Fibroblast of gingiva (primary cell): ENCODE measurements around the gene SH3BP1.

ENCODE experiments used
- DNase-seq: peaks from one replicate; pipeline ENCODE4 v3.0.0-alpha.2; 2011; ENCODE audit warnings: low read depth

SH3BP1 gene

DNA sequence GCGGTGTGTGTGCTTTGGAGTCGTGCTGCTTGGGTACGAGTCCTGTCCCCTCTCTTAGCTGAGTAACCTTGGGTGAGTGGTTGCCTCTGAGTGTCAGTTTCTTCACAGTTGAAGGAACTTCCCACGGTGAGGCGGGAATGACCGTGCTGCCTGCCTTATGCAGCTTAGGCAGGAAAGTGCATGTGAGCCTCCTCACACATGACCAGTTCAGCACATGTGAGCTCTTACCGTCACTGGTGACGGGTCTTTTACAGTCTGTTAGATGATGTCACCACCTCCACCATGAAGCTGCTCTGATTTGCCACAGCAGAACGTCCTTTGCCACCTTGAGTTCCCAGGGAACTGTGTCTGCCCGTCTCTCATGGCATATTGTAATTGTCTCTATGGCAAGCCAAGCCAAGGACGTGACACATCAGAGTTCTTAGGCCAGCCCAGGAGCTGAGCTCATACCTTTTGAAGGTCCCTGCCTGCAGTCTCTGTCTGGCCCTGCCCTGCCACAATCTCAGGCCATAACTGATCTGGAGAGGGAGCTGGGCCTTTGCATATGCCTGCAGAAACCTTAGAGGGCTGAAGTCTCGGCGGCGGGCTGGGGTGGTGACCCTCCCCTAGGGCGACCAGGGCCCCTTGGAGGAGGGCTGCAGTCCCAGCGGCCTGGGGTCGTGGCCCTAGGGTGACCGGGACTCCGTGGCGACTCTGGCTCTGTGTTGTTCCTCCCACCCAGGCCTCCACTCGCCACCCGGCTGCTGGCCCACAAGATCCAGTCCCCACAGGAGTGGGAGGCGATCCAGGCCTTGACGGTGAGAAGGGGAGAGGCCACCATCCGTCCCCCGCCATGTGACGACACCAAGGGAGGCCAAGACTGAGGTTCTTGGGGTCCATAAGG is 23.0 kb upstream of the SH3BP1 start:
- no peak for DNase-seq

DNA sequence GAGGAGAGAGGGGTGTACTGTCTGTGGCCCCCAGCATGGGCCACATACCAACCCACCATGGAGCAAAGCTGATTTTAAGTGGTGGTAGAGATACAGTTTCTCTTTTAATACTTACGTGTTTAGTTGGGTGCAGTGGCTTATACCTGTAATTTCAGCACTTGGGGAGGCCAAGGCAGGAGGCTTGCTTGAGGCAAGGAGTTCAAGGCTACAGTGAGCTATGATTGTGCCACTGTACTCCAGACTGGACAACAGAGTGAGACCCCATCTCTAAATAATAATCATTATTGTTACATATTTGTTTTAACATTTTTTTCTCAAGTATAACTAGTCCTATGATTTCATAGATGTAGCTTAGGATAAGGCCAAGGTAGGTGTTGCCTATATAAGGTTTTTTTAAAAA is 22.0 kb upstream of the SH3BP1 start:
- no peak for DNase-seq

DNA sequence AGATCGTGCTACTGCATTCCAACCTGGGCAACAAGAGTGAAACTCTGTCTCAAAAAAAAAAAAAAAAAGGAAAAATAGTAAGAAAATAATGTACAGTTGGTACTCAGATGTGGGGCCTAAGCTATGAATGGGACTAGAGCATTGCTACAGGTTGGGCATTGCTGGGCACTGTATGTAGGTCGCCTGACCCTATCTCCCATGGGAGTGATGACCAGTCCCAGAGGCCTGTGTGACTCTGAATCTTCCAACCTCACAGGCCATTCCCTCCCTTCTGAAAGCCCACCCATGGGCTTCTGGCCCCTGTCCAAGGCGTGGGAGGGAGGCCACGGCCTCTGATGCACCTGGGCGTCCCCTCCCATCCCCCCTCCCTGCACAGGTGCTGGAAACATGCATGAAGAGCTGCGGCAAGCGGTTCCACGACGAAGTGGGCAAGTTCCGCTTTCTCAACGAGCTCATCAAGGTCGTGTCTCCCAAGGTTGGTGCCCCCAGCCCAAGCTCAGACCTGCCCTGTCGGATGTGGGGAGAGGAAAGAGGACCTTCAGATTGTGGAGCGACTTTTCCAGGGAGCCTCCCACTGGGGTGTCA is 21.3 kb upstream of the SH3BP1 start:
- no peak for DNase-seq

DNA sequence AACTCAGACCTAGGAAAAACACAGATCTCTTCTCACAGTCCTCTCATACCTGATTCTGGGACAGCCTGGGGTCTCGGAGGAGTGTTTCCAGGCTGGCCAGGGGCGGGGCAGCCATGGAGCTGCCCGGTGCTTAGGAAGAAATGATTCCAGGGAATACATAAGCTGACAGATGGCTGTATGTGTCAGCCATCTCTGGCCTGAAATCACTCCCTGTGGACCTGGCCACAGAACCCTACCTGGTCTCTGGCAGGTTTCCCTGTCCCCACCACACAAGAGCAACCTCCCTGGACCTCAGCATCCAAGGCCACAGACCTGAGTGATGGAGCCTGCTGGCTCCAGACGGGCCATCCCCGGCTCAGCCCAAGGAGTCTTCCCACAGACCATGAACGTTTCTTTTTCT is 20.8 kb upstream of the SH3BP1 start:
- no peak for DNase-seq

DNA sequence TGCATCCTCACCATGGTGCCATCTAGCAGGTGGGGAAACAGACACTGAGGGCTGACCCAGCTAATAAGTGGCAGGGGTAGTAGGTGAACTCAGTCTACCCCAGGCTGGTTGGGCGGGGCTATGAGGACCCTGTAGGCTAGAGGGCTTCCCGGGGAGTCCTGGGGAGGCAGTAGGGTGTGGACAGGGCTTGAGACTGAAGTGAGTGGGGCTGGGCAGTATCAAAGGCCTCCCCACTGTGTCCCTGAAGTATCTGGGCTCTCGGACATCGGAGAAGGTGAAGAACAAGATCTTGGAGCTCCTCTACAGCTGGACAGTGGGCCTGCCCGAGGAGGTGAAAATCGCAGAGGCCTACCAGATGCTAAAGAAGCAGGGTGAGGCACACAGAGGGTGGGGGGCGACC is 19.5 kb upstream of the SH3BP1 start:
- no peak for DNase-seq

DNA sequence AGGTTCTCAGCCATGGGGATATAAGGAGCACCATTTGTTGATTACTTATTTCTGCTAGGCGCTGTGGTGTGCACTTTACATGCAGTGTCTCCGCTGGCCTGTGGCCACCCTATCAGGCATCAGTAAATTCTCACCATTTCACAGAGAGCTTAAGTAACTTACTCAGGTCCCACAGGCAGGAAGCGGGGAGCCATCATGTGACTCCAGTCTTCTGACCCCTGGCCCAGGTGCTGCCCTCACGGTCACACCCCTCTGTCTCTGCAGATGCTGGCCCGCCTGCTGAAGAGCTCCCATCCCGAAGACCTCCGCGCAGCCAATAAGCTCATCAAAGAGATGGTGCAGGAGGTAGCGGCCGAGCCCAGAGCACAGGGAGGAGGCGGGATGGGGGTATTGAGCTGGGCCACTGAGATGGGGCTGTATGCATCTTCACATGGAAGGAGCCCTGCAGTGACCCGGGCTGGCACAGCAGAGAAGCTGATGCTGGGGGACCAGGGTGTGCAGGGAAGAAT is 18.1 kb upstream of the SH3BP1 start:
- no peak for DNase-seq

DNA sequence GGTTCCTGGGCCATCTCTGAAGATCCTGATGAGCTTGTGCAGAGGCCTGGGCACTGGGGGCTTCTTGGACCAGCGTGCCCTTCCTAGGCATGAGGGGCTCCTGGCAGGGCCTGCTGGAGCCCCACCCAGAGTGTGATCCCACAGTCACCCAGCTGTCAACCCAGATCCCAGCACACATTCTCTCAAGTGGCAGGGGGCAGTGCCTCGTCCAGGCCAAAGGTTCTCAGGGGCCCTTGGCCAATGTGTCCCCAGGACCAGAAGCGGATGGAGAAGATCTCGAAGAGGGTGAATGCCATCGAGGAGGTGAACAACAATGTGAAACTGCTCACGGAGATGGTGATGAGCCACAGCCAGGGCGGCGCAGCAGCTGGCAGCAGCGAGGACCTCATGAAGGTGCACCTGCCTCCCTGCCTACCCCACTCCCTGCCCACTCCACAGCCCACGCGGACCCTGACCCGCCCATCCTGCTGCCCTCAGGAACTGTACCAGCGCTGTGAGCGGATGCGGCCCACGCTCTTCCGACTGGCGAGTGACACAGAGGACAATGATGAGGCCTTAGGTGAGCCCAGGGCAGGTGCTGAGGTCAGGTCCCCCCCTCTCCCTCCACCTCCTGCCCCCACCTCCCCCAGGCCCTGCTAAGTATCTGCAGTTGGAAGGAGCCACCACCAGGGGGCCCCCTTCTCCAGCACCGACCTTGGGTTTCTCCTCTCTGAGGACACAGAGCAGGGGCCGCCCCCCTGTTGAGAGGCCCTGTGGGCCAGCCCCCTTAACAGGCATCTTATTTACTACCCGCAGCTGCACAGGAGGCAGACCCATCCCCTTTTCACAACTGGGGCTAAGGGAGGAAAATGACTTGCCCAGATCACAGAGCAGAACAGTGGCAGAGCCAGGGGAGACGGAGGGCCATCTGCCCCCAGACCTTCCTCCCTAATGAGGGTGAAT is 16.1 kb upstream of the SH3BP1 start:
- DNase-seq = peak; percentile 33

DNA sequence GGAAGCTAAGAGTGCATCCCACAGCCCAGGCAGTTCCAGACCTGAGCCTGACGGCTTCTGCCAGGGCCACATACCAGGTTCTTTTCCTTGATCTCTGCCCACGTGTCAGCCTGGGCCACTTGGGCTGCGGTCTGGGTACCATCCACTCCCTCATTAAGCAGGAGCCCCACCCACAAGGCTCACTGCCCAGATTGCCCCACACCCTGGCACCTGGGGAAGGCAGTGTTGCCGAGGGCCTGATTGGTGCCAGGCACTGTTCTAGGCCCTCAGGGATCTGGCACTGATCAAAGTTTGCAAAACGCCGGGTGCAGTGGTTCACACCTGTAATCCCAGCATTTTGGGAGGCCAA is 15.5 kb upstream of the SH3BP1 start:
- DNase-seq = no peak

DNA sequence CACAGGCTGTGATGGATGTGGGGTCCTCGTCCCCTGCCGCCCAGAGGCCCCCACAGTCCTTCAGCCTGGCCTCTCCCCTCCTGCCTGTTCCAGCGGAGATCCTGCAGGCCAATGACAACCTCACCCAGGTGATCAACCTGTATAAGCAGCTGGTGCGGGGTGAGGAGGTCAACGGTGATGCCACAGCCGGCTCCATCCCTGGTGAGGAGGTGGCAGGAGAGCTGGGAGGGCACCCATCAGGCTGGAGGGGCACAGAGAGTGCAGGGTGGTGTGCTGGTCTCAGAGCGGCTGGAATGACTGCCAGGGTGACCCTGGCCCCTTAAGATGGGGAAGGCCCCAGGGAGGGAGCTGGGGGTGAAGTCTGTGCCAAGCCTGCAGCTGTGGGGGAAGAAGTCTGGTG is 14.6 kb upstream of the SH3BP1 start:
- DNase-seq = no peak

DNA sequence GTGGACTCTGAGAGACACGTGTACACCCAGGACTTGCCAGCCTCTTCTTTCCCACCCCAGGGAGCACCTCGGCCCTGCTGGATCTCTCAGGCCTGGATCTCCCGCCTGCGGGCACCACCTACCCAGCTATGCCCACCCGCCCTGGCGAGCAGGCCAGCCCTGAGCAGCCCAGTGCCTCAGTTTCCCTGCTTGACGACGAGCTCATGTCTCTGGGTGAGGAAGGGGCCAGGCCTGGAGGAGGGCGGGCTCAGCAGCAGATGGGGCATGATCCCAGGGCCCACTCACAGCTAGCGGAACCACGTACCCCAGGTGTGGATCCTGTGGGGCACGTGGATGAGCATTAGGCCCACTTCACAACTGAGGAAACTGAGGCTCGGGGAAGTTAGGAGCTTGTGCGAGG is 13.7 kb upstream of the SH3BP1 start:
- no peak for DNase-seq

DNA sequence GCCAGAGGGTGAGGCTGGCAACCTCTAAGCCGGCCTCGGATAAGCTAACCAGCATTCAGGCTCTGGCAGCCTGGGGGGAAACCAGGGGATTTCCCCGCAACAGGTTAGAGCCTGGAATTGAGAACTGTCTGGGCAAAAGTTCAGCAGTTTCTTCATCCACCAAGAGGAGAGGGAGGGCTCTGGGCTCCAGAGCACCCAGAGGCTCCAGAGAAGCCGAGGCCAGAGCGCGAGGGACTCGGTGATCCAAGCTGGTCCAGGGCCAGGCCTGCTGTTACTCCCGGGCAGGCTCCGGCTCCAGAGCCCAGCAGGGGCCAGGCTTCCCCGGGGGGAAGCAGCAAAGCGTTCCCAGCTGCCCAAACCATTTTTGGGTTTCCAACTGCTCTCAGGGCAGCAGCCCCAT is 13.3 kb upstream of the SH3BP1 start:
- peak; percentile 60 for DNase-seq

DNA sequence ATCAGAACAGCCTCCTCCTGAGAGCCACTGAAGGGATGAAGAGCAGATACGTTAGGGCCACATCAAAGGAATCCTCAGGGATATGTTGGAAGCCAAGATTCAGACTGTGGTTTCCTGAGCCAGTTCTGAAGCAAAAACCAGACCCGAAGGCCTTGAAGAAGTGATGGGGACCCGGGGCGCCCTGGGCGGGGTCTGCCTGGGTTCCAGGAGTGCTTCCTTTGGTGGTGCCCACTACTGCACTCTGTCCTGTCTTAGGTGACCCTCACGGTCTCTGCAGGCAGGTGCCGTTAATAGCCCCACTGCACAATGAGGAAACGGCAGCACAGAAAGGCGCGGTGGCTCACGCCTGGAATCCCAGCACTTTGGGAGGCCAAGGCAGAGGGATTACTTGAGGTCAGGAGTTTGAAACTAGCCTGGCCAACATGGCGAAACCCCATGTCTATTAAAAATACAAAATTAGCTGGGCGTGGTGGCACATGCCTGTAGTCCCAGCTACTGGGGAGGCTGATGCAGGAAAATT is 12.9 kb upstream of the SH3BP1 start:
- no peak for DNase-seq

DNA sequence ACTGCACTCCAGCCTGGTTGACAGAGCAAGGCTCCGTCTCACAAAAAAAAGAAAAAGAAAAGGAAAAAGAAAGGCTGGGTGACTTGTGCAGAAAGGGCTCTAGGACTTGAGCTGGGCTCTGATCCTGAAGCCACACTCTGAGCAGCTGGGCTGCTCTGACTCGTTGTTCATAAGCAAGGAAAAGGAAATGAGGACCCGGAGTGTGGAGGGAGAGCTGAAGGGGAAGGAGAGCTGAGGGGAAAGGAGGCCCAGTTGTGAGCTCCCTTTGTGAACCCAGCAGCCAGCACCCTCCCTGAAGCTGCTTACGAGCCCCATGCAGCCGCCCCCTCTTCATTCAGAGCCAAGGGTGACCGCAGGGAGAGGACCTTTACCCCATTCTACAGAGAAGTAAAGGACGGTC is 12.3 kb upstream of the SH3BP1 start:
- DNase-seq = no peak

DNA sequence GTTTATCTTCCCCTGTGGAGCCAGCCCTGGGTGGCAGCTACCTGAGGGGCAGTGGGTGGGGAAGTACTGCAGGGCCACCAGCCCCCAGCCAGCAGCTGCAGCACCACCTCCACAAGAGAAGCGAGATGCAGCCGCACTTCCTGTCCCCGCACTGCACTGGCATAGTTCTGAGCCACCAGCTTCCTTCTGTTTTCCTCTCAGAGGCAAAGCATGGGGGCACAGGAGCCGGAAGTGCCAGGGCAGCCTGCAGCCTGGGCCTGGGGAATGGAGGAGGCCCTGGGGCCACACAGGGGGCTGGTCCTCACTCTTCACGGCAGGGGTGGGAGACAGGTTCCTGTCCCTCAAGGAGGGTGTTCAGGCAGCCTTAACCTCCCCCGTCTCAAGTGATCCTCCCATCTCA is 11.9 kb upstream of the SH3BP1 start:
- no peak for DNase-seq

DNA sequence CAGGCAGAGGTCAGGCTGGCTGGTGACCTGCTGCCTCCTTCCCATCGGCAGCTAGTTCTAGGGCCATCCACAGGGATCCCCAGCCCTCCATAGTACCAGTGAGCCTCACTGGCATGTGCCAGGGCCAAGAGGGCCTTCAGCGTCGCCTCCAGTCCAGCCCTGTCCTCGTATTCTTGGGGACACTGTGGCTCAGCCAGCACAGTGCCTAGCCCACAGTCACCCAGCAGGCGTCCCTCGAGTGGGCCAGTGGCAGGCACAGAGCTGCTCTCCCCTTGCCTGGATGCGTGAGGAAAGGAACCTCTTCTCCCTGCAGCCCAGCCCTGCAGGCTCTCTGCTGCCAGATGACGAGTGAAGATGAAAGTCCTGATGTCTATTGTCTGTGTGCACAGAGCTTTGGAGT is 10.6 kb upstream of the SH3BP1 start:
- DNase-seq = no peak

DNA sequence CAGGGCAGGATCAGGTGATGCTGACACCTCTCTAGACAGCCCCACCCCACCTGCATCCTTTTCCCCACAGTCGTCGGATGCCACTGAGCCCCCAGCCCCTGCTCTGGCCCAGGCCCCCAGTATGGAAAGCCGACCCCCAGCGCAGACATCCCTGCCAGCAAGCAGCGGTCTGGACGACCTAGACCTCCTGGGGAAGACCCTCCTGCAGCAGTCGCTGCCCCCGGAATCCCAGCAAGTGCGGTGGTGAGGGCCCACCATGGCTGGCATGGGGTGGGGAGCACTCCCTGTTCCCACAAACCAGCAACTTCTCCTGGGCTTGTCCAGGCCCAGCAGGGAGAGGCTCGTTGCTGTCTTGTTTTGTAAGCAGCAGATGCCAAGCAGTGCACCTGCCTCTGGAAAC is 9.5 kb upstream of the SH3BP1 start:
- DNase-seq = no peak

DNA sequence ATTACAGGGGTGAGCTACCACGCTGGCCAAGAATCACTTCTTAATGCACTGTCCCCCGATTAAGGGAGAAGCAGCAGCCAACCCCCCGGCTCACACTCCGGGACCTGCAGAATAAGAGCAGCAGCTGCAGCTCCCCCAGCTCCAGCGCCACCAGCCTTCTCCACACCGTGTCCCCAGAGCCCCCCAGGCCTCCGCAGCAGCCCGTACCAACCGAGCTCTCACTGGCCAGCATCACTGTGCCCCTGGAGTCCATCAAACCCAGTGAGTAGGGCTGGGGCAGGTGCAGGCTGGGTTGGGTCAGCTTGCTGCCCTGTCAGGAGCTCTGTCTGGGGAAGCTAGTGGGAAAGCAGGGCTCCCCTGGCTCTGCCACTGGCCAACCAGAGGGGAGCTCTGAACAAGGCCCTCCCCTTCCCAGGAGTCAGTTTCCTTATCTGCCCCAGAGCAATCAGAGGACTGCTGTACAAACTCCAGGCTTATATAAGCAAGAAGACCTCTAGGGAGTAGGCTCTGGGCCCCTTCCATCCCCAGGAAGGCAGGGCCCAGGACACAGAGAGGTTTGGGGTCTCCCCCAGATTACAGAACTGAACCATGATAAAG is 8.5 kb upstream of the SH3BP1 start:
- DNase-seq = no peak

DNA sequence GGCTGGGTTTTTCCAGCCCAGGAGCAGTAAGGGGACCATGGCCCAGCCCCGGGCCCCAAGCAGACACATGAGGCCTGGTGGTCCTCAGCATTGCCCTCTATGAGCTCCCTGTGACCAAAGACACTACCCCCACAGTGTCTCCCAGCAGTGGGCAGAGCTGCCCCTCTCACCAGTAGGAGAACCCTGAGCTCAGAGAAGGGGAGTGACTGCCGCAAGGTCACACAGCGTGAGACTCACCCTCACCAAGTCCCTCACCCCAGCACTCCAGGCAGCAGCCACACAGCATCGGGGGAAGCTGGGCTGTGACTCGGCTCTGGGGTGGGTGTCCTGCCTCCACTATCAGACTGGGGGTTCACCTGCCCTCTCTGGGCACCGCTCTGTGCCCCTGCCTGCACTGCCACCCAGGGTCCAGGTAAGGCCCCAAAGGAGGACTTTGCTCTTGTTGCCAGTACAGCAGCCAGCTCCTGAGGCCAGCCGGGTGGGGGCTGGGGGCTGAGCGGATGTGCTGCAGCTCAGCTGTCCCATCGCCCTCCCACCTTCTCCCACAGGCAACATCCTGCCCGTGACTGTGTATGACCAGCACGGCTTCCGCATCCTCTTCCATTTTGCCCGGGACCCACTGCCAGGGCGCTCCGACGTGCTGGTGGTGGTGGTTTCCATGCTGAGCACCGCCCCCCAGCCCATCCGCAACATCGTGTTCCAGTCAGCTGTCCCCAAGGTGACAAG is 7.9 kb upstream of the SH3BP1 start:
- no peak for DNase-seq

DNA sequence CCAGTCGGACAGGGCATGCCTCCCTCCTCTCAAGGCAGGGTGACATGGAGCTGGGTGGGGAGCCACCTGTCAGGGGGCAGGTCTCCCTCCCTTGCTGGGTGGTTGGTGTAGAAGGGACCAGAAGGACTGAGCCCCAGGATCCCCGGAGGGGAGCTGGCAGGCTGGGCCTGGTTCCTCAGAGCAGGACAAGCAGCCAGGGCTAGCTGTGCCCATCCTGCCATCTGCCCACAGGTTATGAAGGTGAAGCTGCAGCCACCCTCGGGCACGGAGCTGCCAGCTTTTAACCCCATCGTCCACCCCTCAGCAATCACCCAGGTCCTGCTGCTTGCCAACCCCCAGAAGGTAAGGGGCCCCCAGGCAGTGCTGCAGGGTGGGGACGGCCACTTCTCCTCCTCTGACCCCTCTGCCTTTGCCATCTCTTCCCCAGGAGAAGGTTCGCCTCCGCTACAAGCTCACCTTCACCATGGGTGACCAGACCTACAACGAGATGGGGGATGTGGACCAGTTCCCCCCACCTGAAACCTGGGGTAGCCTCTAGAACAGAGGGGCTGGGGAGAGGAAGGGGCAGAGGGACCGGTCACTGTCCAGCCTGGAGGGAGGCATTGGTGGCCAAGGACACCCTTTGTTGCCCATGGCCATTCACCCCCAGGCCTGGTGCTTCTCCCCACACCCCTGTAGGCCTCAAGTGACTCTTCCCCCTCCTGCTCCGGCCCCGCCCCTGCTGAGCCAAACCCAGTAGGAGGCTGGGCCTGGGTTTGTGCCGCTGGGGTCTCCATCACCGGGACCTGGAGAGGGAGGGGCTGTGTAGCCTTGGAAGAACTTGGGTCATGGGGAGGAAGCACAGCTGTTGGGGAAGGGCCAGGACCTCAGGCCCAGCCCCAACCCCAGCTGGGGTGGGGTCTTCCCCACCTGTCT is 7.0 kb upstream of the SH3BP1 start:
- DNase-seq = no peak

DNA sequence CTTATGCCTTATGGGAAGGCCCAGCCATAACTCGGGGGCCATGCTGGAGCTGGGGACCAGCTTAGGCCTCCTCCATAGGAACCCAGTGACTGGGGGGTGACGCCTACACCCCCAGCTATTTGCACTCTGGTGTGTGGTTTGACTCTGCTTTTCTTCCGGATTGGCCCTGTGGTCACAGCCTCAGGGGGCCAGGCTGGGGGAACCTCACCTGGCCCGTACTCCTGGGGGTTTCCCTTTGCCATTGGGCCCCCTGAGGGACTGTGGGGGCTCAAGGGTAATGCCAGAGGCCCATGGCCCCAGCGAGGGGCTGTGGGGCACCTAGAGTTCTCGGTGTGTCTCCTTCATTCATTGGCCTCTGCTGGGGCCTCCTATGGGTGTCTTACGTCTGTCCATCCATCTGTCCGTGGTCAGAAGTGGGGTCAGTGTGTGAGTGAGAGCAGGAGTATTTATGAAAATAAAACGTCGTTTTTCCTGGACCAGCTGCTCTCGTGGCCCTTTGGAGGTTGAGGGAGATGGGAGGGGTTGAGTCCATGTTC is 6.3 kb upstream of the SH3BP1 start:
- no peak for DNase-seq
